ENCODE data around the gene LMX1A.

The LMX1A gene

DNA sequence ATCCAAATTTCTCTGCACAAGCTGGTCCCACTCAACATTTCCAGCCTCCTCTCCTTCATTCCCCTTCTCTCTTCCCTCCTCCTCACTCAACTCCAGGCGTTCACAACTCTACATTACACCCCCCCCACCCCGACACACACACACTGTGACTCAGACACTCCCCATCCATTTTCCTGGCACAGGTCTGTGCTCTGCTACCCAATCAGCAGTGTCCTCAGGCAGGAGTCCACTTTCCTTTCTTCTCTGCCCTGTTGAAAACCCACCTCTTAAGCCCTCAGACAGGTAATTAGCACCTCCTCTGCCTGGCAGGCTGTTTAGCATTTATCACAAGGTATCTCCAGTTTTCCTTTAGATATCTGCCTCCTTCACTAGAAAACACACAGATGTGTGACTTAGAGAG, 8.8 kb upstream of the LMX1A start:
- DNase-seq, result no peak

DNA sequence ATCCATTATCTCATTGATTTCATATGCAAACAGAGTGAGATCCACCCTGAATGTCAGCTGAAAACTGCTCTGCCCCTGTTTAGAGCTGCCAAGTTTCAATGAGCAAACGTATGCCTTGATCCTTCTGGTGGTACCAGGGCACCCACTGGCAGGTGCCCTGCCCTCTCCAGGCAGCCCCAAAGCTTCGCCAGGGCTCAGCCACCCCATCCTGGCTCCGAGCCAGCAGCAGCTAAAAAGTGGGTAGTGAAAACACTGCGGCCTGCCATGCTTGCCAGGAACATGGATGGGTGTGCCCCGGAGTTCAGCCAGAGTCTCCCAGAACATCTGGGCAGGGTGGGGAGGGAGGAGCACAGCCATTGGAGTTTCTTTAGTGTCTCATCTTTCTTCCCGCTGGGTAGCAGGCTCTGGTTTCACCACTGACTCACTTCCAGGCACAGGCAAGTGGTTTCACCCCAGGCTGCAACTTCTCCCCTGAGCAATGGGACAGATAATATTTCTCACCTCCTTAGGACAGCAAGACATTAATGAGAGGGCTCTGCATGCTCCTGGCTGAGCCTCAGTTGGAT, 8.1 kb upstream of the LMX1A start:
- no peak for DNase-seq

DNA sequence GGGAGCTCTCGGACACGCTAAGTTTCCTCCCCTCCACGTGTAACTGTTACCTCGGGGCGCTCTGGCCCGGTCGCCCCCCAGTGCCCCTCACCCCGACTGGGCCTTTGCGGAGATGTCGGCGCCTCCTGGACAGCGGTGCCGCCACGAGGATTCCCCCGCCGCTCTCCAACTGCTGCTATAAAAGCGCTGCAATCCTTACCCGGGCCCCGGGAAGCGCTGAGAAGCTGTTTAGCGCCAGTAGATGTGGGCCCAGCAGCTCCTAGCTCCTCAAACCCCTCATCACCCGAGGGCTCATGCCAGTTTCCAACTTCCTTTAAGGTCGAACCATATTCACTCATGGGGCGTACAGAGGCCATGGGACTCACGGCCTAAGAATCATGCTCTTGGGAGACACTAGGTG, 361 bp upstream of the LMX1A start:
- no peak for DNase-seq

DNA sequence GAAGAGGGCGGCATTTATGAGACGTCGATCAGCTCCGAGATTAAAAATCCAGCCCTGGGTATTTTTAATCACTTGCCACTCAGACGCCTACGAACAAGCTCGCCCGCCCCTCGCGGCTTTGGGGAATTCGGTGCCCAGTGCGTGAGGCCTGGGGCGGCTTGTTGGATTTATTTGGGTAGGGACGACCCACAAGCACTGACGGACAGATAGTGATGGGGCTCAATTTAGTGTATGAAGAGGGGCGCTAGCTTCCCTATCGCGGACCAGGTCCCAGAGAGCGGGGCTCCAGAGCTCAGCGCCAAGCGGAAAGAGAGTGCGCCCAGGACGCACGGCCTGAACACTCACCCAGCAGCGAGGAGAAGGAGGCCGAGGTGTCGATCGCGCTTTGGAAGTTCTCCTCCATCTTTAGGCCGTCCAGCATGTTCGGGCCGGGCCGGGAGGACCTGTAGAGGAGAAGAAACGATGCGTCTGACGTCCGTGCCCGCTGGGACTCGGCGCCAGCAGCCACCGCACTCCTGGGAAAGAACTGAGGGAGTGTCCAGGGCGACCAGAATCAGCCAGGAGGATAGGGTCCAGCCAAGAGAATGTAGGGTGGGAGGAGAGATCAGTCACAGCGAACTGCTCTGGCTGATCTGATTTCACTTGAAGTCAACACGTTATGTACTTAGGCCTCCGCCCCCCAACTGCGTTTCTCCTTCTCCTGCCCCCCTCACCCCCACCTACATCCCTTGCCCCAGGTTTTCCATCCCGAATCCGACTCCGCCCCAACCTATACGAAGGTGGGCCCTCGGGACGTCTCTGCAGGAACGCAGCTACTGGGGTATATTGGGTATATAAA, 1.2 kb downstream of the LMX1A start:
- no peak for DNase-seq

DNA sequence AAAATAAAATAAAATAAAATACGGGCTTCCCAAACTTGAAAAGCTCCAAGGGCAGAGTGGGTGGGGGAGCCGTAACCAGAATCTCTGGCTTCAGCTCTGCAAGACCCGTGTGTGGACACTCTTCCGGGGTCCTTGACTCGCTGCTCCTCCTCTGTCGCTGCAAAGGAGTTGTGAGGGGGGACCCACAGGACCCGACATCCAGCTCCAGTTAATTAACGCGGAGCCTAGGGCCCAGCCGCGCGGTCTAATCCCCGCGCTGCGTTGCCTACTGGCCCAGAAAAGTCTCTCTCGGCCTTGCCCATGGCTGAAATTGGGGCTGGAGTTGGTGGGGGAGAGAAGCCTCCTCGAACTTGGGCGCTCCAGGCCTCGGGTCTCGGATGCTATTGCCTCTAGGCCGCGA, 1.8 kb downstream of the LMX1A start:
- no peak for DNase-seq

DNA sequence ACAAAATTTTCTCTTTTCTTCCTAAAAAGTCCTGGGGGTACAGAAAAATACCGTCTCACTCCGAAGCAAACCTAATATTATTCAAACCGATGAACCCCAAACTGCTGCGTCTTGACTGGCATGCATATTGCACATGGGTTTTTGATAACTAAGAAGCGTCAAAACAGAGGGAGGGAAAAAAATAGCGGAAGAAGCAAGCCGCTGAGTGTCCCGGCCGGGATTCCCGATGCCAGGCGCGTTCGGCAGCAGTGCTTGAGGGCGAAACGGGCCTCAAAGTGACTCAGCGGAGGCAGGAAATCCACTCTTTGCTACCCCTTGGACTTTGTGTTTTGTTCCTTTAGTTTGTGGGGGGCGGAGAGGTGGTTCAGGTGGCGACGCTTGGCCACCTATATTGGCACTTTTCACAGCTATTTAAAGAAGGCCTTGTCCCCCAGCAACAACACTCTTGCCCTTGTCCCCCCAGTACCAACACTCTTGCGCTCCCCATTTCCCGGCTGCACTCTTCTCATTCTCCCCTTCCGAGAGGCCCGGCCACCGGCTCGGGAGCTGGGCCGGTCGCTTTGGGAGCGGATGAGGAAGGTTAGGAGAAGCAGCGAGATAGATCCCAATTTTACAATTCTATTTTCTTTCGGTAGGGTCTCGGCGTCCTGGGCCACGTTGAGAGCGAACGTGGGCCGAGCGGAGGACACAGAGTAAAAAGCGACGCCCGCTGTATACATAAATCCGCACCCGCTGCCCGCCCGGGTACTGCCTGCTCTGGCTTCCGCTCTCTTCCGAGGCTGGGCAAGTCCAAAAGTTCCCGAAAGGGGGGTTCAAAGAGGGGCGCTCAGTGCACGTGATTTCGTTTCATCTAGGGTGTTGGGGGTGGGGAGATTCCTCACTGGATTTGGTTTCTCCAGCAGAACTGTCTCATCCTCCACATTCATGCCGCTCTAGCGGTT, 2.5 kb downstream of the LMX1A start:
- DNase-seq, result no peak

DNA sequence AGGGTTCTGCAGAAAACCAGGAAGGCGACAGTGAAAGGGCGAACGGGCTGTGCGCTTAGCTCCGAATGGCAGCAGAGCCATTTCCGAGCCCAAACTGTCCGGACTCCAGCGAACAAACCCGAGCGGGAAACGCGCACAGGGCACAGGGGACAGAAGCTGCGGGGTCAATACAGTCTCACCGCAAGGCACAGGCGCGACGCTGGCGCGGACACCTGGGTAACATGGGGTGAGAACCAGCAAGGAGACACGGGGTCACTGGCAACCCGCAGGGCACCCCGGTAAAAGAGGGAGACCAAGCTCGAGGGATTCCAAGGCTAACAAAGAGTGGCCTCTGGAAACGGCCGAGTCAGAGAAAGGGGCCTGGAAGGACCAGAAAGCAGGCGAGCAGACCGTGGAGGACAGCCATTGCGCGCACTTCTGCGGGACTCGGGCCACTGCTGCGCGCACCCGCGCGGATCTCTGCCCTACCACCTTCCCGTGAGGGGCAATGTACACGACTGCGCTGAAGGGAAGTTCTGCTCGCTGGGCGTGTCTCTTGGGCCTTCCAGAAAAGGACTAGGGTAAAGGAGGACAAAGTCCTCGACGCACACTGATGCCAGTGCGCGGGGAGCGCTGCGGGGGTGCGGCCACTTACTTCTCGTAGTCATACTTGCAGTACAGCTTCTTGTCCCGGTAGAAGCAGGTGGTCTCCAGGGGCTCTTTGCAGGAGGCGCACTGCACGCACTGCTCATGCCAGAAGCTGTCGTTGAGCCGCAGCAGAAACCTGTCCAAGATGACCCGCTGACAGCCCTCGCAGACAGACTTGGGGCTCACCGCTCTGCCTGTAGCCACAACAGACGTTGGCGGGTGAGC, 3.8 kb downstream of the LMX1A start:
- no peak for DNase-seq

DNA sequence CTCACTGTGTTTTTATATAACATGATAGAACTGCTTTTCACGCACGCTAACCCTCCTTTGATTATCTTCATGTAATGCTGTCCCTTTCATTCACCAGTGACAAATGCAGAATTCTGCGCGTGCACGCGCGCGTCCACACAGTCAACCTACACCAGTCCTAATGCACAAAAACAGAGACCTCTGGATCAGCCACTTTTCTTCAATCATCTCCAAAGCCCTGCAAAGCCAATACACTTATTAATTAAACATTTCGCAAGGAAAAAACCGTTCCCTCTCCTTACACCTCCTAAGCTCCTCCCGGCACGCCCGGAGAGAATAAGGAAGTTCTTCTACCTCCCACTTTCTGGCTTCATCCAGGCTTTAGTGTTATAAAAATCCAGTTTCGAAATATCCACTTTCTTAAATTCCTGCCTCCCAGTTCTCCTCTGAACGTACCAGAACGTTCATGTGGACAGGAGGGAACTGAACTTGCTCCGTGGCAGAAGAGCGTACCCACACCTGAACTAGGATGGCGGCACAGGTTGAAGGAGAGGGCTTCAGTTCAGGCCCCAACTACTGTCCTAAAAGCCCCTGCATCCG, 4.6 kb downstream of the LMX1A start:
- DNase-seq, result no peak

DNA sequence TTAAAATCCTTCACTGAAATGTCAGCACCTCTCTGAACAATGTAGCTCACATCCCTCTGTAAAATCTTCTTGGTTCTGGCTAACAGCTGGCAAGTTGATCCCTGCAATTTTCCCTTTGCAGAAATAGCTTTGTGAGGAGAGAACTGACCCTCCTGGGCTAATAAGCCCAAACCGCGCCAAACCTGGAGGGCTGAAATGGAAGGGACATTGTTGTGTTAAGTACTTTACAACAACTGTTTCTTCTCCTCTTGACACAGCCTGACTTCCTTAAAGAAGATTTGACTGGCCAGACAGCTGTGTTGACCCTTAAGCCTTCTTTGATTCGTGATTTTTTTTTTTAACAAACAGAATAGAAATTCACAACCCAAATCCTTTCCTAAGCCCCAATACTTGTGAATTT, 5.7 kb downstream of the LMX1A start:
- DNase-seq, result no peak

DNA sequence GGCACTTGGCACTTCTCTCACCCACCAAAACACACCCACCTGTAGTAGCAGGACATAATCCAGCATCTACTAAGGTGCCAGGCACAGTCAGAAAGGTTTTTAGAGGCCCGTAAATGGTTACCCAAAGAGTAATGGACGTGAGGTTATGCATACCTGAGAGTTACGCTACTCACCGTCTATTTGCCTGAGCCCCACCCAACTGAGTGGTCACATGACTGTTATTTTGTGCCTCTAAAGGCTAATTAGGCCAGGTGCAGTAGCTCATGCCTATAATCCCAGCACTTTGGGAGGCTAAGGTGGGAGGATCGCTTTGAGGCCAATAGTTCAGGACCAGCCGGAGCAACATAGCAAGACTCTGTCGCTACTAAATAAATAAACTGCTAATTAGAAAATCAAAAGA, 11.0 kb downstream of the LMX1A start:
- DNase-seq, result no peak

DNA sequence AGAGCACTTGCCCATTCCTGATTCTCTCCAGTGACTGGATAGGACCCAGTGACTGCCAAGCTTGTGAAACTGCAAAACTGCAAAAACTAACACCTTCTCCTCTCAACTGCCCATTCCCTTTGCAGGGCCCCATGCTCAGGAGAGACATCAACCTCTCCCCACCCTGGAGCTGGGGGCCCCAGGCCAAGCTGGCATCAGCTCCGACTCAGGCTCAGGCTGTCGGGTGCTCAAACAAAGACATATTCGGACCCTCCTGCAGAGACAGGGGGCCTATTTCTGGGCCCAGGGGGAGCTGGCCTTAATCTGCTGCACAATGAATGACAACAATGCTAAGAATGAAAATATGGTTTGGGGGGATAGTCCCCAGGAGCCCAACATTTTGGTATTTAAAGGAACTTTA, 11.8 kb downstream of the LMX1A start:
- no peak for DNase-seq

DNA sequence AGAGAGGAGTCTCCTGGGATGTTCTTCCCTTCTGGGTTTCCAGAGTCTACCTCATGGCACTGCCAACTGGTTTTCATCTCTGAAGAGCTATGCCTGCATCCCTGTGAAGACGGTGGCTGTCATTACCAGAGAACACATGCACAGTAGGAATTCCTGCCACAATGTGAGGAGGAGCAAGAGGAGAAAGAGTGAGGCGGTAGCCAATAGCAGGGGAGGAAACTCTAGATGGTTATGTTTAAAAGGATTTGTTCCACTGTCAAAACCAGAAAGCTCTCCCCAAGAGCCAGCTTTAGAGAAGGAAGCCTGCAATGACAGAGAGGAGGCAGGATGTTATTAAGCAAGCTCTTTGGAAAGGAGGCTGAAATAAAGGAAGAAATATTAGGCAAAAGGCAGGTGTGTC, 12.3 kb downstream of the LMX1A start:
- DNase-seq, result no peak

DNA sequence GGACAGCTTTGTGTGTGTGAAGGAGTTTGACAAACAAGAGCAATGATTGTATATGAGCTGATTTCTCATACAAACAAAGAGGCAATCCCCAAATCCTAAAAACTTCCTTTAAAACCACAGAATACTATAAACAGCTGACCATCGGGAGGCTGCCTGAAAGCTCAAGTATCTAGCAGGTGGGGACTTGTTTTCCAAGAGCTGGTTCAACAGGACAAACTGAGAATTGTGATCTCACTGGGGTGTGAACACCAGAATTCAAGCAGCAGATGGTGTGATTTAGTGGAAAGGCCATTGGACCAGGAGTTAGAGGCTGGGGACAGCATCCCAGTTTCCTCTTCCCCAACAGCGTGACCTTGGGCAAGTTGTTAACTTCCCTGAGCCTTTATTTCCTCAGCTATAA, 13.9 kb downstream of the LMX1A start:
- DNase-seq, result no peak

DNA sequence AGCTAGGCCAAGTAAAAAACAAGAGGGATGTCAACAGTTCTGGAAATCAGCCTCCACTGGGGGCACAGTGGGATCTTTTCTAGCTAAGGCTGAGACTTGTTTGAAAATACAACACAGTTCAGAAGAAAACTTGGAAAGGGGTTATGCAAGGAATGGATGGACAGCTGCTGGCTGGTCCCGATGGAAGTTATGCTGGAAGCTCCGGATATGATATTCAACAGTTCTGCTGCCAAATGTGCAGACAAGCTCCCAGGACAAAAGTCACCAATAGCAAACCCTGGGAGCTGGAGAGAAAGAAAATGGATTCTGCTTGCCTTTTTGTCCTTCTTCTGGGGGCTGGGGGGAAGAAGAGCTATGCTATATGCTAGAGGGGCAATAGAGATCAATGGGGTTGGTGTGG, 14.3 kb downstream of the LMX1A start:
- DNase-seq, result no peak

DNA sequence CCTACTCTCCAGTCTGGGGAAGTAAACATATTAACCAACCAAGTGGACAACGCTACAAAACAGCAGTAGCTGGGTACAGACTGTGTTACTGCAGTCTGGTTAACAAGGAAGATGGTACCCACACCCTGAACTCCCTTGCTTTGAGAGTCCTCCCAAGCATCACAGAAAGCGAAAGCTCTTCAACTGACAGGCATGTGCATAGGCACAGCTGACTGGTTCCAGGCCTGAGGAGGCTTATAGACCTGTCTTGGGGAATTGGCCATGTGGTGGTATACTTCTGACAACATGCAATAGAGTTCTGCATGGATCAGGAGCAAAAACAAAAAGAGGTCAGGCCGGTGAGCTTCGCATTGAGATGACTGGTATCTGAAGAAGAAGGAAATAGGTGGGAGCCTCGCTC, 17.4 kb downstream of the LMX1A start:
- DNase-seq, result no peak

DNA sequence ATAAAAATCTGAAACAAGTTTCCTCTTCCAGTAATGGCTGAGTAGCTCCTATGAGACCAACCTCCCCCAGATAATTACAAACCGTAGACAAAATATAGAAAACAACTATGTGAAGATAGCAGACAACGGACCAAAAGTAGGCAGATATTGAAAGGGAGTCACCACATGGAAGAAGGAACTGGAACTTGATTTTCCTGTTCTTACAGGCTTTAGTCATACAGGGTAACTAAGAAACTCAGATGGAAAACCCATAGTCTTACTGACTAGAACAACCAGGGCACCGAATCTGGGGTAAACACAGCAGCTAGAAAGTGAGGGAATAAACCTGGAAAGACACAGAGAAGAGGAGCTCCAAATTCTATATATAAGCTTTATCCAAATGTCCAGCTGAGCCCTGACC, 26.0 kb downstream of the LMX1A start:
- no peak for DNase-seq

DNA sequence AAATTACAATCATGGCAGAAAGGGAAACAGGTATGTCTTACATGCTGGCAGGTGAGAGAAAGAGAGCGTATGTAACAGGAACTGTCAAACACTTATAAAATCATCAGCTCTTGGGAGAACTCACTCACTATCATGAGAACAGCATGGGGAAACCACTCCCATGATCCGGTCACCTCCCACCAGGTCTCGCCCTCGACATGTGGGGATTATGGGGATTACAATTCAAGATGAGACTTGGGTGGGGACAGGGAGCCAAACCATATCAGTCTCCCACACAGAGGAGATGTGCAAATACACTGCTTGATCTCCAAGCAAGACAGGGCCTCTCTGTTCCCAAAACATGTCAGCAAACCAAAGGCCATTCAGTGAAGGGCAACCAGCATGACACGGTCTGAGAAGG, 27.4 kb downstream of the LMX1A start:
- no peak for DNase-seq

DNA sequence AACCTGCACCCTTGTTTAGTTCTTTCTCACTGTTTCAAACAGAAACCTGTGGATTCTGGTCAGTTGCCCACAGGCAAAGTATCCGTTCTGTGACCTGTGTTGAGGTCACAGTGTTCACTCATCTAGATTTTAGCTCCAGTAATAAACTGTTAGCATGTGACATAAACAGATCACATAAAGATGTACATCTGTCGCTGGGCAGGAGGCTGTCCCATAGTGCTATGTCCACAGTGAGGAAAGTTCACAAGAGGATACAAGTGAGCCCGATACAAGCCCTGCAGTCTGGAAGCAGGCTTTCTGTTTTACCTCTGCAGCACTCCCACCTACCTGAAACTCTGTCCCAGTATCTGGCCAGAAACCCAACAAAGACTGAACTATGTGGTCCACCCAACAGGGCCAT, 28.4 kb downstream of the LMX1A start:
- DNase-seq, result no peak

DNA sequence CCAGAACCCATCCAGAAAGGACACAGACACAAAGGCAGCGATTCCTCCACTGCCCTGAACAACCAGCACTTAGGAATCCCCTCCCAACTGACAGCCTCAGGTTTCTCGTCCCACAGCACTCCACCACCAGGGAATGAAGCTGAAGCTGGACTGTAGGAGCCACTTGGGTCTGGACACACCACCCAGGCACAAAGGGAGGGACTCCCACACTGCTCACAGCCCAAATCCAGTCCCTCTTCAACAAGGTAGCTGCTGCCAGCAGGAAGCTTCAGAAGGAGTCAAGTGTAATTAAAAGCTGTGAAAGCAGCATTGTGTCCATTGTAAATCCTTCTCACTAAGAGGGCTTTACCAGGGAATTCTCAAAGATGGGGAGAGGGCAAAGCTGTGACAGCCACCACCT, 29.0 kb downstream of the LMX1A start:
- DNase-seq, result no peak

DNA sequence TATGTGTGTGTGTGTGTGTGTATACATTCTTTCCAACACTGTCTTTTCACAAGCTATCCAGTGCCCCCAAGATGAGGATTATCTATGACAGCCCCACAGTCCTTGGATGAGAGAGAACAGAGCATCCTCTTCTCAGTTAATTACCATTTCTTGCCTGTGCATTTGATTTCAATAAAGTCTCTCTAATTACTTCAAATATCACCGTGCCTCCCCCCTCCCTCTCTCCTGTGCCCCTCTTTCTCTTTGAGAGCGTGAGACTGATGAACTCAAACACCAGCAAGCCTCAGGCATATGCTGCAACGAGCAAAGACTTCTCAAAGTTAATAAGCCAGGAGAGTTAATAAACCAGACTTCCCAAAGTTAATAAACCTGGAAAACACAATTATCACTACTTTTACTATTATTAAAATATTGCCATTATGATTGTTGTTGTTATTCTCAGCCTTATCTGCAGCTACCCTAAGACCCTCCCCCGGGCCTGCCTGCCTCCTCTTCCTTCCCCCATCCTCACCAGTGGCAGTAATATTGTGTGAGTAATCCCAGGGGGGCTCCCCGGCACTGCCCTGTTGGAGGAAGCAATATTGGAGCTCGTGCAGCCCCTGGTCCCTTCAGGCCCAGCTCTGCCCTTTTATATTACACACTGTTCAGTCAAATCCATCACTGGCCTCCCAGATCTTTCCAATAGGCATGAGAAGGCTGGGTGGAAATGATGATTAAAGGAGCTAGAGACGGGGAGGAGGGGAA, 30.9 kb downstream of the LMX1A start:
- DNase-seq, result no peak

DNA sequence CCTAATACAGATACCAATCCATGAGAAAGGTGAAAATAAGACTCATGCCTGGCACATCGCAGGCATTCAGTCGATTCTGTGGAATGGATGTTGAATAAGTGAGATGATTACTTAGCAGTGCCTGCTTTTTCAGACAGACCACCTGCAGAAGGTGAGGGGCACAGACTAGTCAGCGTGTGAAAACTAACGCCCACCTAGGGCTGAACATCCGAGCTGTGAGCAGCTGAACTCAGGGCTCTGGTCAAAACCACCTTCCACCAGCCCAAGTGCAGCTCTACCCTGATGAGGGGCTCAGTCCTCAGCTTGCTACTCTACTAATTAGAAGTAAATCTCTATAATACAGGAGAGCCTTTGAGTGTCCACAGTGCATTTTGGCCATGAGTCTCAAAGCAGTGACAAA, 32.5 kb downstream of the LMX1A start:
- DNase-seq, result no peak

DNA sequence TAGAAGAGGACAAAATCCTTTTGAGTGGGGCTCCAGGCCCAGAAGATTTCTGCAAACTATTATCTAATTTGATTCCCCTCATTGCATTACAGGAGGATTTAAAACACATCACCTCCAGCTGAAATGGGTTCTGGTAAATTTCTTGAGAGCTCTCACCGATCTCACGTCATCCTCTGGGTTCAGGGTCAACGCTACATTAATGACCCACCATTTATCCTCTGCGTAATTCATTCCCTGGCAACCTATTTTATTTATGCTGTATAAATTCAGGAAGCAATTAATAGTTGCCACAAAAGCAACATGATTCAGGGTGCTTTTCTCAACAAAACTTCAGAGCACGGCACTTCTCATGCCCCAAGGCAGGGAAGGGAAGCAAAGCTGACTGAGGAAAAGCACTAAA, 38.9 kb downstream of the LMX1A start:
- no peak for DNase-seq
